HUES48 (cell line): ENCODE results near the gene RBMX2.
"Not testable (repeated sequence)": the region's sequence is repeated elsewhere in the genome, so short reads cannot be mapped to it uniquely, and the experiment has no call there.

Source experiments
- H3K27ac ChIP-seq: one replicate; pipeline ENCODE4 v1.7.0; 2013; ENCODE audit warnings: low read depth, low read length, inconsistent platforms
- H3K27me3 ChIP-seq: 2 replicates; pipeline ENCODE4 v1.6.1; 2013; ENCODE audit warnings: mild to moderate bottlenecking, low read length; ENCODE audit not compliant: control insufficient read depth, insufficient read depth
- H3K36me3 ChIP-seq: 2 replicates; pipeline ENCODE4 v1.6.1; 2013; ENCODE audit warnings: low read length; ENCODE audit not compliant: control insufficient read depth, insufficient read depth
- H3K4me1 ChIP-seq: 2 replicates; pipeline ENCODE4 v1.6.1; 2013; ENCODE audit warnings: mild to moderate bottlenecking, low read length; ENCODE audit not compliant: control insufficient read depth, insufficient read depth
- H3K4me3 ChIP-seq: 2 replicates; pipeline ENCODE4 v1.5.1; 2013; ENCODE audit warnings: mild to moderate bottlenecking, low read depth, low read length
- H3K9ac ChIP-seq: 2 replicates; pipeline ENCODE4 v1.6.1; 2013; ENCODE audit warnings: mild to moderate bottlenecking, low read depth, low read length, moderate library complexity
- H3K9me3 ChIP-seq: 2 replicates; pipeline ENCODE4 v1.6.1; 2013; ENCODE audit warnings: low read length; ENCODE audit not compliant: control insufficient read depth, insufficient read depth

RBMX2 gene

GRCh38 chrX:130414800-130415199 is 13.0 kb downstream of the RBMX2 start:
- peaks cover 13% of the 10 kb centered on the region for H3K4me1 ChIP-seq
- H3K4me3 ChIP-seq, result no peak overlapping the region
- H3K9me3 ChIP-seq, result no peaks in the 10 kb centered on the region
- H3K9ac ChIP-seq, result no peak overlapping the region
- H3K27me3 ChIP-seq, result no peaks in the 10 kb centered on the region
- H3K36me3 ChIP-seq, result peaks cover 39% of the 10 kb centered on the region
- H3K27ac ChIP-seq, result no peak overlapping the region

GRCh38 chrX:130415201-130415600 is 13.4 kb downstream of the RBMX2 start:
- Histone ChIP-seq H3K27ac (no peak overlapping the region), H3K9me3 (no peaks in the 10 kb centered on the region), H3K4me3 (no peak overlapping the region), H3K9ac (no peak overlapping the region), H3K27me3 (no peaks in the 10 kb centered on the region), H3K4me1 (peaks cover 17% of the 10 kb centered on the region), H3K36me3 (peaks cover 36% of the 10 kb centered on the region)

DNA sequence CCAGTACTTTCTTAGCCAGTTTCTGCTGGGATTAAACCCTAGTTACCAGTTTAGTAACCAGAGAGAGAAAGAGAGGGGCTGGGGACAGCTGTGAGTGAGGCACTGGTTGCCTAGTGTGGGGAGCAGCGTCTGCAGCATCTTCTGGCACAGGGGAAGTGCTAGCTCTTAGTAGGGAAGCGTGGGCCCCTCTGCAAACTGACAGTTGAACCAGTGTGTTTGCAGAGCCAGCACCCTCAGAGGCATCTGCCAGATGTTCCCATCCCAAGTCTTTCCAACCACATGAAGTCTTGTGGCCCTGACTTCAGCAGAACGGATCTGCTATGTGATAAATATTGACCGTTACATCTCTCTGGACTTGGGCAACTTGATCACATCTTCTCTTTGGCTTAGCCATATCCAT is 15.0 kb downstream of the RBMX2 start:
- H3K36me3 ChIP-seq, result peaks cover 23% of the 10 kb centered on the region
- no peaks in the 10 kb centered on the region for H3K9me3 ChIP-seq
- H3K9ac ChIP-seq, result no peak overlapping the region
- no peaks in the 10 kb centered on the region for H3K27me3 ChIP-seq
- H3K27ac ChIP-seq, result no peak overlapping the region
- H3K4me3 ChIP-seq, result no peak overlapping the region
- peaks cover 18% of the 10 kb centered on the region for H3K4me1 ChIP-seq

DNA sequence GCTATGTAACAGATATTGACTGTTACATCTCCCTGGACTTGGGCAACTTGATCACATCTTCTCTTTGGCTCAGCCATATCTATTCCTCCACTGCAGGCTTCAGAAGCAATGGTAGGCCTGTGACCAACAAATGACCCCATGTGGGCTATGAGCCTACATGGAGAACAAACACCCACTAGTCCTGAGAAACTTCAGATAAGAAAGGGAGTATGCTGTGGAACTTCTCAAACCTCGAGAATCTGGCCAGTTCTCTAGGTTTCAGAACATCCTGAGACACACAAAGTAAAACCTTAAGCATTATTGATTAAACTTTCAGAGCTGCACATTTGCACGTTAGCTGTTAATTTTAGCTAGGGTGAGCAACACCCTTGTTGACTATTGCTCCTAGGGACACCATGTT is 16.3 kb downstream of the RBMX2 start:
- Histone ChIP-seq H3K9ac (no peak overlapping the region), H3K4me1 (peaks cover 18% of the 10 kb centered on the region), H3K9me3 (no peaks in the 10 kb centered on the region), H3K27me3 (no peaks in the 10 kb centered on the region), H3K27ac (no peak overlapping the region), H3K36me3 (peaks cover 14% of the 10 kb centered on the region), H3K4me3 (no peak overlapping the region)

- no peak overlapping the region for H3K27ac ChIP-seq
- H3K36me3 ChIP-seq, result peaks cover 12% of the 10 kb centered on the region
- no peak overlapping the region for H3K9ac ChIP-seq
- H3K4me1 ChIP-seq, result peaks cover 18% of the 10 kb centered on the region
- H3K27me3 ChIP-seq, result no peaks in the 10 kb centered on the region
- no peak overlapping the region for H3K4me3 ChIP-seq
- H3K9me3 ChIP-seq, result no peaks in the 10 kb centered on the region
Measured at GRCh38 chrX:130418740-130419139, 17.0 kb downstream of the RBMX2 start.

DNA sequence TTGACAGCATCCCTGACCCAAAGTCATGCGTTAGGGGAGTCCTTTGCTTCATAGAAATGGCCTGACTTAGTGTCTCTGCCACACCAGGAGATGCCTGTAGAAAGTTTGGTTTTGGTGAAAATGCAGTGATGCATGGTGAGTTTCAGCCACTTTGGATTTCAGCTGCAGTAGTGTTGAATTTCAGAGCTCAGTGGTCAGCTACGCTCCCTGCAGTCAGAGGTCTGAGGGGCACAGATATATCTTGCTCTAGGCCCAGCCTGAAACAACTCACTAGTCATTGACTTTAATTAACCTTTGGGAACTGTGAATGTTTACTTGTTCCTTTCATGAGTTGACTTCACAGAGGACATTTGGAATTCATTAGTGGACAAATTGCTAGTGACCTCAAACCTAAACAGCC is 17.5 kb downstream of the RBMX2 start:
- Histone ChIP-seq H3K4me1 (peaks cover 18% of the 10 kb centered on the region), H3K9me3 (no peaks in the 10 kb centered on the region), H3K9ac (no peak overlapping the region), H3K27ac (no peak overlapping the region), H3K36me3 (peaks cover 12% of the 10 kb centered on the region), H3K4me3 (no peak overlapping the region), H3K27me3 (no peaks in the 10 kb centered on the region)

GRCh38 chrX:130426531-130426930 is 24.7 kb downstream of the RBMX2 start:
- Histone ChIP-seq H3K4me3 (no peak overlapping the region), H3K9me3 (peaks cover 4% of the 10 kb centered on the region; the same call in 1 of the 2 replicates), H3K4me1 (no peaks in the 10 kb centered on the region), H3K9ac (no peak overlapping the region), H3K36me3 (no peaks in the 10 kb centered on the region), H3K27me3 (no peaks in the 10 kb centered on the region), H3K27ac (no peak overlapping the region)

DNA sequence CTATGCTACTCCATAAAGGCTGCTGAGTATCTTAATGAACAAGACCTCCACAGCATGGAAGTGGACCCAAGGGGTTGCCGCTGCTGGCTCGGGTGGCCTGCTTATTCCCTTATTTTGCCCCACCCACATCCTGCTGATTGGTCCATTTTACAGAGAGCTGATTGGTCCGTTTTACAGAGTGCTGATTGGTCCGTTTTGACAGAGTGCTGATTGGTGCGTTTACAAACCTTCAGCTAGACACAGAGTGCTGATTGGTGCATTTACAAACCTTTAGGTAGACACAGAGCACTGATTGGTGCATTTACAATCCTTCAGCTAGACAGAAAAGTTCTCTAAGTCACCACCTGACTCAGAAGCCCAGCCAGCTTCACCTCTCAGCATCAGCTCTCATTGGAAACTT is 27.4 kb downstream of the RBMX2 start:
- H3K9ac ChIP-seq, H3K27ac ChIP-seq, H3K27me3 ChIP-seq, H3K9me3 ChIP-seq, H3K4me1 ChIP-seq, H3K4me3 ChIP-seq, H3K36me3 ChIP-seq: not testable (repeated sequence)

DNA sequence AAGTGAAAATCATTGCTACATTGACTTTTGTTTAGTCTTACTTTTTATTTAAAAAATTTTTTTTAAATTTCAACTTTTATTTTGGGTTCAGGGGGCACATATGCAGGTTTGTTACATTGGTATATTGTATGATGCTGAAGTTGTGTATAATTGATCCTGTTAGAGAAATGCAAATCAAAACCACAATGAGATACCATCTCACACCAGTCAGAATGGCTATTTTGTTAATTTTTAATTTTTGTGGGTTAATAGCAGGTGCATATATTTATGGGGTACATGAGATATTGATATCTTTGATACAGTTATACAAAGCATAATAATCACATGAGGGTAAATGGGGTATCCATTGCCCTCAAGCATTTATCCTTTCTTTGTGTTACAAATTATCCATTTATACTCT is 34.1 kb downstream of the RBMX2 start:
- Histone ChIP-seq H3K4me3 (no peak overlapping the region), H3K9ac (no peak overlapping the region), H3K36me3 (no peaks in the 10 kb centered on the region)

GRCh38 chrX:130437996-130438395 is 36.2 kb downstream of the RBMX2 start:
- H3K27me3 ChIP-seq, H3K9ac ChIP-seq, H3K4me1 ChIP-seq, H3K36me3 ChIP-seq, H3K9me3 ChIP-seq, H3K27ac ChIP-seq, H3K4me3 ChIP-seq: not testable (repeated sequence)

More for the DNA sequence above, 34.1 kb downstream of the RBMX2 start:
- Histone ChIP-seq H3K4me1 (no peaks in the 10 kb centered on the region), H3K27ac (no peak overlapping the region), H3K9me3 (no peaks in the 10 kb centered on the region), H3K27me3 (no peaks in the 10 kb centered on the region)

DNA sequence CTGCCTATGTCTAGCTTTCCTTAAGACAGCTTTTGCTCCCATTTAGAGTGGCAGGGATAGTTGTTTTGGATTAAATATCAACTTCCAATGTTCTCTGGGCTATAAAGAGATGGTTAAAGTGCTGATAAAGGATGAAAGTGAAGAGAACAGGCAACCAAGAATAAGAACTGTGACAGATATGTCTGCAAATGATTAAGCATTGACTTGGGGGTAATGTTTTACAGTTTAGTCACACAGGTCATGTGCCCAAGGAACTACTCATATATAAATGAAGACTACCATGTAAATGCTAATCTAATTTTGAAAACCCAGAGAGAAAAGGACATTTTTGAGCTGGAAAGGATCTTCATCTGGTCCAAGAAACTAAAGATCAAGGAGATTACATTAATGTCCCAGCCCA is 42.1 kb downstream of the RBMX2 start:
- 0 out of 2 replicates have a peak, but pooled peaks cover 4% of the 10 kb centered on the region for H3K27me3 ChIP-seq
- H3K9ac ChIP-seq, result no peak overlapping the region
- no peak overlapping the region for H3K27ac ChIP-seq
- H3K9me3 ChIP-seq, result no peaks in the 10 kb centered on the region
- H3K36me3 ChIP-seq, result no peaks in the 10 kb centered on the region
- no peak overlapping the region for H3K4me3 ChIP-seq
- H3K4me1 ChIP-seq, result no peaks in the 10 kb centered on the region
